IPS-18c (cell line): Measurements from ENCODE around the gene SNRPD3.
"Not testable (repeated sequence)": the region's sequence is repeated elsewhere in the genome, so short reads cannot be mapped to it uniquely, and the experiment has no call there.

ENCODE experiments used
- H3K4me3 ChIP-seq: 2 replicates; pipeline ENCODE4 v1.7.0; 2013; ENCODE audit warnings: low read depth, mild to moderate bottlenecking, low read length, moderate library complexity; ENCODE audit not compliant: insufficient read depth
- H3K9me3 ChIP-seq: one replicate; pipeline ENCODE4 v1.6.1; 2013; ENCODE audit warnings: mild to moderate bottlenecking, low read length, moderate library complexity; ENCODE audit not compliant: control insufficient read depth, insufficient read depth

Gene SNRPD3

GRCh38 chr22:24525416-24526037 lies 30.3 kb upstream of the SNRPD3 start:
- H3K9me3 ChIP-seq = no peaks in the 10 kb centered on the region
- no peak overlapping the region for H3K4me3 ChIP-seq

GRCh38 chr22:24526191-24526590 lies 29.6 kb upstream of the SNRPD3 start:
- Histone ChIP-seq H3K9me3 (no peaks in the 10 kb centered on the region), H3K4me3 (no peak overlapping the region)

- Histone ChIP-seq H3K9me3 (no peaks in the 10 kb centered on the region), H3K4me3 (no peak overlapping the region)
Measured at GRCh38 chr22:24529898-24530297, 25.9 kb upstream of the SNRPD3 start.

GRCh38 chr22:24530968-24531367 lies 24.8 kb upstream of the SNRPD3 start:
- not testable (repeated sequence) for H3K4me3 ChIP-seq, H3K9me3 ChIP-seq

- H3K9me3 ChIP-seq = no peaks in the 10 kb centered on the region
- H3K4me3 ChIP-seq = no peak overlapping the region
Measured at GRCh38 chr22:24532075-24532474, 23.7 kb upstream of the SNRPD3 start.

GRCh38 chr22:24535348-24535747 lies 20.5 kb upstream of the SNRPD3 start:
- H3K4me3 ChIP-seq = no peak overlapping the region
- no peaks in the 10 kb centered on the region for H3K9me3 ChIP-seq

GRCh38 chr22:24536089-24536488 lies 19.7 kb upstream of the SNRPD3 start:
- Histone ChIP-seq H3K4me3 (no peak overlapping the region), H3K9me3 (no peaks in the 10 kb centered on the region)

GRCh38 chr22:24540470-24540869 lies 15.3 kb upstream of the SNRPD3 start:
- H3K4me3 ChIP-seq = no peak overlapping the region
- H3K9me3 ChIP-seq = no peaks in the 10 kb centered on the region

GRCh38 chr22:24541681-24542515 lies 13.9 kb upstream of the SNRPD3 start:
- no peak overlapping the region for H3K4me3 ChIP-seq
- no peaks in the 10 kb centered on the region for H3K9me3 ChIP-seq

GRCh38 chr22:24542641-24543040 lies 13.2 kb upstream of the SNRPD3 start:
- Histone ChIP-seq H3K9me3 (no peaks in the 10 kb centered on the region), H3K4me3 (no peak overlapping the region)

- H3K9me3 ChIP-seq = no peaks in the 10 kb centered on the region
- H3K4me3 ChIP-seq = no peak overlapping the region
Measured at GRCh38 chr22:24543185-24543601, 12.6 kb upstream of the SNRPD3 start.

- no peak overlapping the region for H3K4me3 ChIP-seq
- H3K9me3 ChIP-seq = no peaks in the 10 kb centered on the region
Measured at GRCh38 chr22:24543679-24544243, 12.0 kb upstream of the SNRPD3 start.

GRCh38 chr22:24548812-24549211 lies 7.0 kb upstream of the SNRPD3 start:
- no peaks in the 10 kb centered on the region for H3K9me3 ChIP-seq
- H3K4me3 ChIP-seq = no peak overlapping the region

- H3K9me3 ChIP-seq = no peaks in the 10 kb centered on the region
- H3K4me3 ChIP-seq = no peak overlapping the region
Measured at GRCh38 chr22:24550028-24550901, 5.5 kb upstream of the SNRPD3 start.

- Histone ChIP-seq H3K4me3 (no peak overlapping the region), H3K9me3 (no peaks in the 10 kb centered on the region)
Measured at GRCh38 chr22:24550902-24551435, 4.8 kb upstream of the SNRPD3 start.

- H3K9me3 ChIP-seq, H3K4me3 ChIP-seq: not testable (repeated sequence)
Measured at GRCh38 chr22:24552503-24553286, 3.1 kb upstream of the SNRPD3 start.
